Right cardiac atrium (tissue), 5 donors: ENCODE measurements around the gene BAHCC1. TPM values are rescaled to one million over a fixed set of nuclear protein-coding genes. Genes with fewer than 3 reads are reported as not detected.
A peak's percentile ranks its signal among the peaks of the same experiment; 100 is the strongest.

Source experiments
- ATAC-seq, 2 donors: fragments of 200-7000 bp; cut with Tn5 transposase; one replicate each; pipeline versions ENCODE4 v1.8.0 to v1.9.1; 2020; ENCODE audit warnings: moderate library complexity in 2 of 2, mild to moderate bottlenecking in 1 of 2
- DNase-seq, 3 donors: peaks; one replicate each; pipeline ENCODE4 v3.0.0-alpha.2; 2020
- H3K27ac ChIP-seq: one replicate; pipeline ENCODE4 v1.5.1; 2013; ENCODE audit warnings: mild to moderate bottlenecking, low read length, control low read depth, moderate library complexity
- H3K27me3 ChIP-seq: one replicate; pipeline ENCODE4 v1.6.1; 2013; ENCODE audit not compliant: control insufficient read depth, insufficient read depth
- H3K4me1 ChIP-seq: one replicate; pipeline ENCODE4 v1.6.1; 2013; ENCODE audit warnings: low read length; ENCODE audit not compliant: control insufficient read depth, insufficient read depth
- H3K4me3 ChIP-seq: one replicate; pipeline ENCODE4 v1.5.1; 2013; ENCODE audit warnings: low read length, control low read depth
- H3K9me3 ChIP-seq: one replicate; pipeline ENCODE4 v1.6.1; 2013; ENCODE audit warnings: low read length; ENCODE audit not compliant: control insufficient read depth
- WGBS: extraction: QIAGEN DNeasy Blood & Tissue Kit; methylation state at CpG from one replicate; pipeline ENCODE4 v1.1.7; 2013; 5-methylcytosine and 5-hydroxymethylcytosine counted together
- intact Hi-C, 4 donors: fragments of 100-400 bp; cut with DNase I; formaldehyde crosslinking; loops; one replicate each; pipeline versions ENCODE4 v1.11.0 to v1.14.0; 2022 to 2023
- polyA plus RNA-seq: library from polyadenylated mRNA; stranded (reverse); fragments of 200-250 nt; gene quantifications from one replicate; pipeline ENCODE4 v1.2.3, GENCODE V29; 2013
- total RNA-seq, 4 donors: library from RNA; stranded (reverse); fragmentation: NEBNext Ultra II Directional; extraction: Animal tissue kit (Norgen Biotek cat#: 25700); gene quantifications; one replicate each; pipeline ENCODE4 v1.2.1, GENCODE V29; 2021
- donor health status: healthy with polysubstance abuse.
- donor health status: DM: no; HTN: yes; CAD: no.
- donor health status: DM: no; HTN: no; CAD: no.
- donor health status: DM: no; HTN: yes; CAD: no; lungs with severe emphysema.
- donor health status: DM: yes; HTN: yes; CAD: no.

The BAHCC1 gene
- total and polyA plus RNA-seq, 5 donors = 8.3 to 12.8 (median 8.7) TPM

DNA sequence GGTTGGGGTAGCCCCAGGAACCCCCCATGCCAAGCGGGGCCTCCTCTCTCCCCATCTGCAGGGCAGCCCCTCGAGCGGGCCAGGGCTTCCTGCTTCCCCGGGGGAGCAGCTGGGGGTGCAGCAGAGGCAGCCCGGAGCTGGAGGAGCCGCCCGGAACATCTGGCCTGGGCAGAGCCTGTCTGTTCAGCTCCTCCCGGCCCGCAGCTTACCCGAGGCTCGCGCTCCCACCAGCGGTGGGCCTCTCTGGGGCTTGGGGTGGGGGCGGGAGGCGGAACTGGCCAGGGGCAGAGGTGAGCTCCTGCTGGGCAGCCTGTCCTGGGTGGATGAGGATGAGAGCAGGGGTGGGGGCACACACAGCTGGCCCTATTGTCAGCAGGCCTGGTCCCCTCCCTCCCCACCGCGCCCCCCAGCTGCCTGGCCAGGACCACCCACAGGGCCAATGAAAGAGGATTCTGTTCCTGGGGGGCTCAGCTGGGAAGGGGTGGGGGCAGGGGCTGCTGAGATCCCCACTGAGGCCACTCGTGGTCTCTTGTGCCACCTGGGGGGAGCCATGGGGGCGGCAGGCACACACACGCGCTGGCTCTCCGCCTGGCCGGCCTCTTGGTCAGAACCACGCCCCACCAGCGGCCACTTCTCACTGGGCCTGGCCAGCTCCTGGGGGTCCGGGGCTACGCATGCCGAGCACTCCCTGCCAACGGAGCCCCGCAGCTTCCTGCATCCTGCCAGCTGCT lies 34.7 kb downstream of the BAHCC1 start:
- WGBS = 20% methylated on average over 30 of the region's 30 CpGs
- intact Hi-C loops = loop anchor here in 2 of 4 donors (5.0 to 10.0 kb wide), 2 partner anchors 32 to 45 kb away; no protein-coding TSS in a partner anchor
- DNase-seq (peak; percentile 72 to 87 (median 86)), ATAC-seq (peak; percentile 36)
- H3K27me3 ChIP-seq = no peaks in the 10 kb centered on the region
- peaks cover 4% of the 10 kb centered on the region for H3K4me1 ChIP-seq
- H3K27ac ChIP-seq = no peak overlapping the region
- no peaks in the 10 kb centered on the region for H3K9me3 ChIP-seq
- H3K4me3 ChIP-seq = no peak overlapping the region

DNA sequence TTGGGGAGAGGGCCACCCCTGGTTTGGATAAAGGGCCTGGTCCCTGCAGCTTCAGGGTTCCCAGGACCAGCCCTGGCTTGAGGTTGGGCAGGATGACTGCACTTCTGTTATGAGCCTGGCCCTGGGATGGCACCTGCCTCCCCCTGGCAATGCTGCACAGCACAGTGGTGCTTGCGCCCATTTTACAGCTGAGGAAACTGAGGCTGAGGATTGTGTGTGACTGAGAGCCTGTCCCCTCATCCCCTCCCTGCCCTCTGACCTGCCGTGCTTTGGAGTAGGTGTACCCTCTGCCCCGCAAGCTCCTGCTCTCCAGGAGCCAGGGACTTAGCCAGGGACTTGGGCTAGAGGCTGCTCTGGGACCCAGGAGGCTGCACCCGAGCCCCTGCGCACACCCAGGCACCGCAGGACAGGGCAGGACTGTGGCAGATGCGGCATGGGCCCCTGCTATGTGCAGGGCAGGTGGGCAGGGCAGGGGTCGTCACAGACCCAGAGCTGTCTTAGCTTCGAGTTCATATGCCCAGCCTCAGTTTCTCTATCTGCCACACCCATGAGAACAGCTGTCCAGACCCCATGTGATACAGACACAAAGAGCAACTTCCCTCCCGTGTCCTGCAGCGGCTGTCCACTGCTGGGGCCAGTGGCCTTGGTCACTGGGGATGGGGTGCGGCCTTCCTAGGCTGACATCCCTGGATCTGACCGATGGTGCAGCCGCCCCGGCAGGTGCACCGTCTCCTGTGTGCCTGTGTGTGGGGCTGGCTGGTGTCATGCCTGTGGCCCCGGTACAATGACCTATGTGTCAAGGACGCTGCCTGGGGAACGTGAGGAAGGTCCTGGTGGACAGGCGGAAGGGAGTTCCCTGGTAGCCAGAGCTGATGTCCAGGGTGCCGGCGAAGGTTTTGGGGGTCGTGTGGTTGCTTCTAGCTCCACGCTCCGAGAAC lies 36.6 kb downstream of the BAHCC1 start:
- ATAC-seq (no peak), DNase-seq (no peak)
- no peak overlapping the region for H3K4me3 ChIP-seq
- intact Hi-C loops = no loop called here
- H3K9me3 ChIP-seq = no peaks in the 10 kb centered on the region
- H3K4me1 ChIP-seq = peaks cover 4% of the 10 kb centered on the region
- H3K27ac ChIP-seq = no peak overlapping the region
- 90% methylated on average over 25 of the region's 25 CpGs for WGBS
- H3K27me3 ChIP-seq = no peaks in the 10 kb centered on the region

DNA sequence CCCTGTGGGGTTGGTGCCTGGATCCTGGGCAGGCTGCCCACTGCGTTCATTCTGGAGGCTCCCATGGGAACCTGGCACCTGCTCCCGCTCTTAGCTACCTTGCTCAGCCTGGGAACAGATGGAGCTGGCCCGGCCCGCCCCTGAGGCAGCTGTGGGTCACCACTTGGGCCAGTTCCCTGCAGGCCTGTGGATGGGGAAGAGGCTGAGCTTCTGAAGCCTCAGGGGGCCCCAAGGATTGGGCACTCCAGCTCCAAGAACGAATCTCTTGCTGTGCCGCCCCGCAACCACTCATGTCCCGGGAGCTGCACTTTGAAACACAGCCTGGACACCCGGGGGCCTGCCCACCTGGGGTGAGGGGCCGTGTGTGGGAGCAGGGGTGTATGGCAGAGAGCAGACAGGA lies 37.7 kb downstream of the BAHCC1 start:
- no peaks in the 10 kb centered on the region for H3K27me3 ChIP-seq
- peaks cover 7% of the 10 kb centered on the region for H3K4me1 ChIP-seq
- H3K4me3 ChIP-seq = no peak overlapping the region
- H3K9me3 ChIP-seq = no peaks in the 10 kb centered on the region
- no peak overlapping the region for H3K27ac ChIP-seq
- DNase-seq = no peak
- no peak for ATAC-seq
- intact Hi-C loops = no loop called here
- 78% methylated on average over 10 of the region's 10 CpGs for WGBS

DNA sequence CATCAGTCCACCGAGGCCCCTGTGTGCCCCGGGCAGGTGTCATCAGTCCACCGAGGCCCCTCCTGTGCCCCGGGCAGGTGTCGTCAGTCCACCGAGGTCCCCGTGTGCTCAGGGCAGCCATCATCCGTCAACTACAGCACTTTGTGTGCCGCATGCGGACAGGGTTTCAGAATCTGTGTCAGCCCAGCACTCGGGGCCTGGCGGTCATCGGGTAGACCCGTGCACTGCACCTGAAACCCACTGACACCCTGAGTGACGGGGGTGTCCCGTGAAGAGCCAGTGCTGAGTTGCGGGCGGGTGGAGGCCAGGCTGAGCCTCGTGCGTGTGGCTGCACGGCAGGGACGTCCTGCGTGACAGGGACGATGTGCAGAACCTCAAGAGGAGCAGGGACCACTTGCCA lies 38.4 kb downstream of the BAHCC1 start:
- intact Hi-C loops = no loop called here
- H3K4me1 ChIP-seq = peaks cover 7% of the 10 kb centered on the region
- no peak for ATAC-seq
- no peak for DNase-seq
- H3K4me3 ChIP-seq = no peak overlapping the region
- no peaks in the 10 kb centered on the region for H3K9me3 ChIP-seq
- 89% methylated on average over 24 of the region's 24 CpGs for WGBS
- H3K27ac ChIP-seq = no peak overlapping the region
- no peaks in the 10 kb centered on the region for H3K27me3 ChIP-seq

DNA sequence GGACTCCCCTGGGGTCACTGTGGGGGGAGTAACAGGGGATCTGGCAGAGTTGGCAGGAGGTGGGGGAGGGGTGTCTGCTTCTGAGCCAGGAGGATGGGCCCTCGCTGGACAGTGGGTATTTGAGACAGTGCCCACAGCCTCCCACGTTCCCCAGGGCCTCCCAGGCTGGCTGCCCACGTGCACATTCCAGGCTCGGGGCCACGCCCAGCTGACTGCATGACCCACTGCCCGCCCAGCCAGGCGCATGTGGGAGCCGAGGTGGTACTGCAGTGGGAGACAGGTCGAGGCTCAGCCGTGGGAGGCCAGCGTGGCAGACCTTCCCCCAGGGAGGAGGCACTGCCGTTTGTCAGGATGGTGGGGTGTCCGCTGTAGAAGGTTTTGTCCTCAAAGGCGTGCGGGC lies 38.8 kb downstream of the BAHCC1 start:
- peaks cover 7% of the 10 kb centered on the region for H3K4me1 ChIP-seq
- peak in 2 of 3 donors; percentile 82 to 83 for DNase-seq
- peak in 1 of 2 donors; percentile 2 for ATAC-seq
- 62% methylated on average over 15 of the region's 15 CpGs for WGBS
- intact Hi-C loops = no loop called here
- H3K27me3 ChIP-seq = no peaks in the 10 kb centered on the region
- H3K4me3 ChIP-seq = no peak overlapping the region
- no peak overlapping the region for H3K27ac ChIP-seq
- H3K9me3 ChIP-seq = no peaks in the 10 kb centered on the region

DNA sequence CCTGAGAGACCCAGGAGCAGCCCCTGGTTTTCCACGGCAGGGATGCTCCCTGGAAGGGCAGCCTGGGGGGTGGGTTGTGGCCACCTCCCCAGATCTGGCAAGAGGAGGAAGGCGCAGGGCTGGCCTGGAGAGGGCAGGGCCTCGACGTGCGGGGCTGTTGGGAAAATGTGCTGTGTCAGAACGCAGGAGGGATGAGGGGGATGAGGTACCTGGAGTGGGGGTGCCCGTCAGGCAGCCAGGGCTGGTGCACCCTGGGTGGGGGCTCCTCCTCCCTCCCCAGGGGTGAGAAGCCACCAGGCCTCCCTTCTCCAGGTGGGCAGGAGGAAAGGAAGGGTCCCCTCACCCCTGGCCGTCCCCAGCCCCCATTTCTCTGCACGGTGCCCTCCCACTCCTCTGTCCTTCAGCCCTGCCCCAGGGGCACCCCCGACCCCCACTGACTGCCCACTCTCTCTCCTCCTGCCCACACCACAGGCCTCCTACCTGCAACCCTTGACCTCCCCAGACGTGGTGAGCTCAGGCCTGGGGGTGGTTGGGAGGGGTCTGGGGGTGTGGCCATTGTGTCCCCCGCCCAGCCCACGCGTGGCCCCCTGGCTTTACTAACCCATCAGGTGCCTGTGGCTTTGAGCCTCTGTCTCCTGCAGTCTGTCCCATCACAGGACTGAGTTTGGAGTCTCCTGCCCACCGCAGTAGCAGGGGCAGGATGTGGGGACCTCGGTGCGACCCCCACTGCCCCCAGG lies 39.6 kb downstream of the BAHCC1 start:
- intact Hi-C loops = loop anchor here in 1 of 4 donors (5.0 kb wide), 1 partner anchor 37 kb away; no protein-coding TSS in a partner anchor
- ATAC-seq = no peak

DNA sequence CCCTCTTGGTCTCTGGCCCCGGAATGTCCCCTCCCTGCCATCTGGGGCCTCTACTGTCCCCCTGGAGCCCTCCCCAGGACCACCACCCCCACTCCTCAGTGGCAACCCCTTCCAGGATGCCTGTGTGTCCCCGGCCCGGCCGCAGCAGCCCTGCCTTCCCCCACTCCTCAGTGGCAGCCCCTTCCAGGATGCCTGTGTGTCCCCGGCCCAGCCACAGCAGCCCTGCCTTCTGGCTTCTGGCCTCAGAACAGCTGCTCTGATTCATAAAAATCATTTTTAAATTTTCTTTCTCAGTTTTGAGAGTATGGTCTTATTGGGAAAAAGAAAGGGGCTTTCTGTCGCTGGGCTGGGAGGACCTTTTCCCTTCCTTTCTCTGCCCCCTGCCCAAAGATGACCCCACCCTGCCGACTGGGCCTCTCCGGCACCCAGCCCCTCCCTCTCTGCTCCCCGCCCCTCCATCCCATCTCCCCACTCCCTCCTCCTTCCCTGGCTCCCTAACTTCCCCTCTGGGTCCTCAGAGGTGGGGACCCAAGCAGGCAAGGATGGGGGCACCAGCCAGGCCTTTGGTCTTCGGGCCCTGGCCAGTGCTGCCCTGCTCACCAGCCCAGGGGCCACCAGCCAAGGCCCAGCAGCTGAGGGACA lies 40.5 kb downstream of the BAHCC1 start:
- 59% methylated on average over 10 of the region's 10 CpGs for WGBS
- Histone ChIP-seq H3K9me3 (no peaks in the 10 kb centered on the region), H3K27me3 (no peaks in the 10 kb centered on the region), H3K27ac (peak overlapping the region; percentile 56), H3K4me3 (no peak overlapping the region), H3K4me1 (peaks cover 2% of the 10 kb centered on the region)
- peak in 1 of 2 donors; percentile 1 for ATAC-seq
- DNase-seq = no peak
- intact Hi-C loops = loop anchor here in 1 of 4 donors (5.0 kb wide), 1 partner anchor 37 kb away; no protein-coding TSS in a partner anchor

More for the DNA sequence above, 39.6 kb downstream of the BAHCC1 start:
- H3K9me3 ChIP-seq = no peaks in the 10 kb centered on the region
- no peak overlapping the region for H3K4me3 ChIP-seq
- H3K4me1 ChIP-seq = peaks cover 2% of the 10 kb centered on the region
- H3K27me3 ChIP-seq = no peaks in the 10 kb centered on the region
- DNase-seq = no peak
- no peak overlapping the region for H3K27ac ChIP-seq
- 86% methylated on average over 17 of the region's 17 CpGs for WGBS

DNA sequence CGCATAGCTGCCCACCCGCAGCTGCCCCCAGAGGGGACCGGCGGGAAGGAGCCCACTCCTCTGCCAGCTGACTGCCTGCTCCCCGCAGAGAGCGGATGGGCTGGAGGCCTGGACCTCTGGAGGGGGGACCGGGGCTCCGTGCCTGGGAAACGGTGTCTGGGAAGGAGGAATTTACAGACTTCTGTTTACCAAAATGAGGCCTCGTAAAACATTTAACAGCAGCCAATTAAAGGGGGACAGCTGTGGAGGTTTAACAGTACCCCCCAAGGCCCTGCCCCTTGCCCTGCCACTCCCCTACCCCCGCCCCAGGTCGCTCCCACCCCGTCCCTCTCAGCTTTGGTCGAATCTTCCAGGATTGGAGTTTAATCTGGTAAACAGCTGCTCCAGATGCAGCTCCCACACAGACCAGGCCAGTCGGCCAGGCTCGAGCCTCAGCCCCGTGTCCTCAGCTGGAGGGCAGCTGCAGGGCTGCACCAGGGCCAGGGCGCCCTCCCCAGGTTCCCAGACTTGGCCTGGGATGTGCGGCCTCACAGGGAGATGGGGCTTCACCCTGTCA lies 41.1 kb downstream of the BAHCC1 start:
- no peaks in the 10 kb centered on the region for H3K9me3 ChIP-seq
- intact Hi-C loops = loop anchor here in 1 of 4 donors (5.0 kb wide), 1 partner anchor 36 kb away; no protein-coding TSS in a partner anchor
- ATAC-seq (peak; percentile 48 to 66), DNase-seq (peak; percentile 60 to 91 (median 87))
- H3K4me1 ChIP-seq = peaks cover 2% of the 10 kb centered on the region
- H3K4me3 ChIP-seq = no peak overlapping the region
- WGBS = 66% methylated on average over 19 of the region's 19 CpGs
- peak overlapping the region; percentile 56 for H3K27ac ChIP-seq
- H3K27me3 ChIP-seq = no peaks in the 10 kb centered on the region

DNA sequence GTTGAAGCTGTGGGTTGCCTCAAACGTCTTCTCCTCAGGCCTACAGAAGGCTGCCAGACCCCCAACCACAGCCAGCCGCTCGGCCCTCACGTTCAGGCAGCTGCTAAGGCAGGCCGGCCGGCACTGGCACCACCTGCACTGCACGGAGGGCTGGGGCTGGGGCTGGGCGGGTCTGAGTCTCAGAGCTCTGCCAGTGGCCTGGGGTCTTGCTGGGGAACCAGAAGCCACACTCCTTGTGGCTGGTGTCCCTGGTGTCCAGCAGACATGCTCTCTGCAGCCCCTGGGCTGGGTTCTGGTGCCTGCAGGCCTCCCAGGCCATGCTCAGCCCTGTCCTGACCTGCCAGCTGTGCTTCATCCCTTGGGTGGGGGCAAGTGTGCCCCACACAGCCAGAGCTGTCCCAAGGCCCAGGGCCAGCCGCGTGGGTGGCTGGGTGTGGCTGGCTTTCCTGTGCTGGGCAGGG lies 42.0 kb downstream of the BAHCC1 start:
- ATAC-seq (peak in 1 of 2 donors; percentile 11), DNase-seq (no peak)
- Histone ChIP-seq H3K27ac (no peak overlapping the region), H3K27me3 (no peaks in the 10 kb centered on the region), H3K4me1 (peaks cover 2% of the 10 kb centered on the region), H3K4me3 (no peak overlapping the region), H3K9me3 (no peaks in the 10 kb centered on the region)
- intact Hi-C loops = loop anchor here in 1 of 4 donors (5.0 kb wide), 1 partner anchor 35 kb away; no protein-coding TSS in a partner anchor
- WGBS = 76% methylated on average over 10 of the region's 10 CpGs
